COLO668 (cell line): Measurements from ENCODE around the gene MAPK13.
A peak's percentile ranks its signal among the peaks of the same experiment; 100 is the strongest.
"Not testable (repeated sequence)": the region's sequence is repeated elsewhere in the genome, so short reads cannot be mapped to it uniquely, and the experiment has no call there.

Source experiments
- DNase-seq: peaks from one replicate; lab custom pipeline; 2025; ENCODE audit not compliant: unreplicated experiment; lab: John Stamatoyannopoulos, UW

Gene MAPK13

GRCh38 chr6:36114798-36115408 lies 15.4 kb upstream of the MAPK13 start:
- DNase-seq: no peak

DNA sequence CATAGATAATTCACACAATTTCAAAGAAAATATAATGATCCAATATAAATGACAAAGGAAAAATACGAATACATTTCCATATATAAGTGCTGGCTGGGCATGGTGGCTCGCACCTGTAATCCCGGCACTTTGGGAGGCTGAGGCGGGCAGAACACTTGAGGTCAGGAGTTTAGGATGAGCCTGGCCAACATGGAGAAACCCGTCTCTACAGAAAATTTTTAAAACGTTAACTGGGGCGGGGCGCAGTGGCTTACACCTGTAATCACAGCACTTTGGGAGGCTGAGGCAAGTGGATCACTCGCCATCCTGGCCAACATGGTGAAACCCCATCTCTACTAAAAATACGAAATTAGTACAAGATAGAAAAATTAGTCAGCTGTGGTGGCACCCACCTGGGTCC lies 14.9 kb upstream of the MAPK13 start:
- no peak for DNase-seq

DNA sequence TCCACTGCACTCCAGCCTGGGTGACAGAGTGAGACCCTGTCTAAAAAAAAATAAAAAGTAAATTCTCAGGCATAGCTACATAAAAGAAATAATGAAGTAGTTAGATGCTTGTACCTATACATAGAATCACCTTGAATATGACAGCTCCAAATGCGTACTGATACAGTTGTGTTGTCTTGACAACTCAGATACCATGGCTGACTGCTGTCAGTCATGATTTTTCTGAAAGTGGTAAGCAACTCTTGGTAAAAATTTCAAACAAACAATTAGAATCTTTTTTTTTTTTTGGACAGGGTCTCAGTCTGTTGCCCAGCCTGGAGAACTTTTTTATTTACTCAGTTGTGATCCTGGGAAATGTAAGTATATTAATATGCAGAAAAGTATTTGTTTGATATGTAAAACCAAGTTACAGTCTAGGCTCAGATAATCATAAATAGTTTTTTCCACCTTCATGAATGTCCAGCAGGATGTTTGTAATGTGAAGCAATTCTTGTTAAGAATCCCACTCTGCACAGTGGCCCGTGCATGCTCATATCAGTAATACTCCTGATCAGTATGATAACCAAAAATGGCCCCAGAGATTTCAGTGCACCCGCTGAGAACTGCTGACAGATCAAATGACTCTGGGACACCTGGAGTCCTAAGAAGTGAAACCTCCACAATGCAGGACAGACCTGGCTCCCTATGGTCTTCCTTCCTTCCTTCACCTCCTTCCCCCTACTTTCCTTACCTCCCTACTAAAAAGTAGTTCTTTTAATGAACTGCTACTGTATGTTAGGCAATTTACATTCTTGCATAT lies 14.0 kb upstream of the MAPK13 start:
- no peak for DNase-seq

DNA sequence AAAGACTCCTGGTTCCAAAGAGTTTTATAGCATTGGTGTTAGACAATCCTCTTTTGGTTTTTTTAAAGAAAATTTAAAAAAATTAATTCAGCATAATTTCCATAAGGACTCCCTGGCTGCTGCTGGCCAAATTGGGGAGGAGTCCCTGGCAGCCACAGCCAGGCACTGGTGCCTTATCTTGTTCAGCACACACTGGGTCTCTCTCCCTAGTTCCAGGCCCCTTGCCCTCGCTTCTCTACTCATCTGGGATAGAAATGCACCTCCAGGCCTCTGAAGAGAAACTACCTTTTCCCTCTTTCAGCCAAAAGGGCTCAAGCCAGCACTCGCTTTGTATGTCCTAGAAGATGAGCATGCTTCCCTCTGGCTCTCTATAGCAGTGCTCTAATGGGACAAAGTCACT lies 13.4 kb upstream of the MAPK13 start:
- no peak for DNase-seq

- DNase-seq: no peak
These were observed 12.4 kb upstream of the MAPK13 start for GRCh38 chr6:36117658-36118549.

GRCh38 chr6:36118550-36119107 lies 11.7 kb upstream of the MAPK13 start:
- no peak for DNase-seq

DNA sequence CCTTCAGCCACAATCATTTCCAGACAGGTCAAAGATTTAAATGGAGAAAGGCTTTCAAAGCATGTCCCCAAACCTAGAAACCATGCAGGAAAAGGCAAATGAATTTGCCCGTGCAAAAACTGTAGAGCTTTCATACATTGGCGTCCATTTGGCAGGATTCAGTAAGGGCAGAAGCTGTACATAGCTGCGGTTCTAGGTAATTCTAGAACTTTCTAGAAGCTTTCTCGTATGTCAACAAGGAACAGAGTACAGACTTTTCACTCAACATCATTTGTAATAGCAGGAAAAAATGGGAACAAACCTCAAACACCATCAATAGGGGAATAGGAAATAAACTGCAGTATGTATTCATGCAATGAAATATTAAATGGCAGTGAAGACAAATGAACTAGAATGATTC lies 11.1 kb upstream of the MAPK13 start:
- DNase-seq: no peak

- DNase-seq: no peak
These were observed 10.3 kb upstream of the MAPK13 start for GRCh38 chr6:36120018-36120417.

- no peak for DNase-seq
These were observed 9.8 kb upstream of the MAPK13 start for GRCh38 chr6:36120539-36120938.

DNA sequence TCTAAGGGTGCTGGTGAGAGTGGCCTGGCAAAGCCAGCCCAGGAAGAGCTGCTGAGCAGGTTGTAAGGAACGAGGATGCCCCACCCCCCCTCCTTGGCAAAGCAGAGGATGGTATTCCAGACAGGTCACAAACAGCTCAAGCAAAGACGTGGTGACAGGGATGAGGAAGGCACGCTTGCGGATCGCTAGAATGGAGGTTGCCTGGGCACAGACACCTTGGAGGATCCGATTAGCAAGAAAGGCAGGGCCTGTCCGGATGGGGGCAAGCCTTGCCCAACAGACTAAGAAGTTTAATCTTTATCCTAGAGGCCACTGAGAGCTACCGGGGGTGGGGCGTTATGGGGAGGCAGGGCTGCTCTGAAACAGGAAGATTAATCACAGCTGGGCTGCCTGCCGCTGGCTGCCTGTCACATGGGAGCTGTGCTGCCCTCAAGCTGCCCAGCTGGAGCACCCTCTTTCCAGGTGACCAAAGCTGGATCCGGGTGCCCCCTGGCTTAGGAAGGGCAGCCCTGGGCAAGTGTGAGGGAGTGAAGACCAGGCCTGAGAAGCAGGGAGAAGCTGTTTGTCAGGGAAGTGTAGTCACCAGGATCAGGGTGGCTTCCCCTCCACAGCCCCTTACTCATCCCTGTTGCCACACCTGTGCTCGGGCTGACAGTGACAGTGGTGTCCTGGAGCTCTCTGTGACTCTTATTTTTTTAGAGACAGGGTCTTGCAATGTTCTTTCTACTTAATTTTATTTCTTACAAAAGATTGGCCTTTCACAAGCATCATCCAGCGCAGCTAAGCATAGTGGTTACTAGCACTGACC lies 9.1 kb upstream of the MAPK13 start:
- no peak for DNase-seq

GRCh38 chr6:36121787-36122494 lies 8.4 kb upstream of the MAPK13 start:
- DNase-seq: no peak

DNA sequence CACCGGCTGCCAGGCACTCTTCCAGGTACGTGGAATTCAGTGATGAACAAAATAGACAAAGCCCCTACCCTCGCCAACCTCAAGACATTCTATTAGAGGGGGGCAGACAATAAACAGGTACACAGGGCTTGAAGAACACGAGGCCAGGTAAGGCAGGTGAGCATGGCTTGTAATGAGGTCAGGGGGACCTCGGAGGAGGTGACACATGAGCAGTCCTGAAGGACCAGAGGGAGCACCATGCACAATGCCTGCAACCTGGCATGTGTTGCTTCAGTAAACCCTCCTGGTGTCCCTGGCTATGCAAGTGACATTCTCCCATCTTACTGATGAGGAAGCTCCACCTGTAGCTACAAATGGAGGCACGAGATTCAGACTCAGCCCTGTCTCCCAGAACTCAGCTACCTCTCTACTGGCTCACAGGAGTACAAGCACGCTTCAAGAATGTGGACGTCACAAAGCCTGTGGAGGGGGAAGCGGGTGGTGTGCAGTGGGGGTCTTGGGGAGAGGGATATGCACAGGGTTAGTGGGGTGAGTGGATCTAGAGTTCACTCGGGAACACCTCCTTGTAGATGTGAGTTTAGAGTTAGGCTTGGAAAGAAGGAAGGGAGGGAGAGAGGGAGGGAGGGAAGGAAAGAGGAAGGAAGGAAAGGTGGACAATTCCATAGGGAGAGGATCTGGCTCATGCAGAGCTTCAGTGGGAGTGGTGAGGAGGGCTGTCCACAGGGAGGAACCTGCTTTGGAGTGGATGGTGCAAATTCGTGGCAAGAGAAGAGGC lies 7.6 kb upstream of the MAPK13 start:
- DNase-seq: no peak

GRCh38 chr6:36123270-36124139 lies 6.8 kb upstream of the MAPK13 start:
- peak; percentile 73 for DNase-seq

DNA sequence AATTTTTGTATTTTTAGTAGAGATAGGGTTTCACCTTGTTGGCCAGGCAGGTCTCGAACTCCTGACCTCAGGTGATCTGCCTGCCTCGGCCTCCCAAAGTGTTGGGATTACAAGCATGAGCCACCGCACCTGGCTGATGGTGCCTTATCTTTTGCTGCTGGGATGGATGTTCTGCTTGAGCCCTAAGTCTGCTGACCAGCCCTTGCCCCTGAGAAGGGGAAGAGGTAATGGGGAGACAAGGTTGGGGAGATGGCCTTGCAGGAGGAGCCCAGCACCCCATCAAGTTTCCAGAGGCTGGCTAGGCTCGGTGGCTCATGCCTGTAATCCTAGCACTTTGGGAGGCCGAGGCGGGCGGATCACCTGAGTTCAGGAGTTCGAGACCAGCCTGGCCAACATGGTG lies 6.0 kb upstream of the MAPK13 start:
- not testable (repeated sequence) for DNase-seq

DNA sequence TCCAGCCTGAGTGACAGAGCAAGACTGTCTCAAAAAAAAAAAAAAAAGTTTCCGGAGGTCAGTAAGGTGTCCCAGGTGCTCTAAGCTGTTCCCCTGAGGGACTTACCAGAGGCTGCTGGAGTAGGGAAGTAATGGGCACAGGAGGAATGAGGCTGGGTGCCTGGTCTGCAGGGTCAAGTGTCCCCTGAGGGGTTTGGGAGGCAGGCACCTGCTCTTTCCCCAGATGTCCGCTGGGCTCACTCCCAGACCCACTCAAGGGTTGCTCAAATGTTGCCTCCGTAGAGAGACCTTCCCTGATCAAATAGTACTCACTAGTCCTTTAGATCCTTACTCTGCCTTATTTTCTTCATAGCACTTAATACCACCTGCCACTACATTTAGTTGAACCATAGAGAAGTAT lies 5.4 kb upstream of the MAPK13 start:
- DNase-seq: peak; percentile 3

DNA sequence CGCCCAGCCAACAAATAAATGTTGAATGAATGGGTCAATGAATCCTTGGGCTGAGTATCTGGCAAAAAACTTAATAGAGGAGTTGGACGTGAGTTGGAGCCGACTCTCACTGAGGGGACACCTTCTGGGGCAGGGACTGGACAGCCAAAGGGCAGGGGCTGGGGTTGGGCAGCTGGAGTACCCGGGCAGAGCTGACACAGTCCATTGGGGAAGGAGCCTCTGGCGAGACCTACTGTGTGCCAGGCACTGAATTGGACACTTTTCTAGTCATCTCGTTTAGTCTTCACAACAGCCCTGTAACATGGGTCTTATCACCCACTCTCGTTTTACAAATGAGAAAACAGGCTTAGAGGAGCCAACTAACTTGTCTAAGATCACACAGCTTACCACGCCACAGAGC lies 4.7 kb upstream of the MAPK13 start:
- DNase-seq: no peak

- DNase-seq: no peak
These were observed 4.2 kb upstream of the MAPK13 start for GRCh38 chr6:36126121-36126520.
